GM23248 (cell line): ENCODE measurements around the gene NUBP1.

Experiments used
- EZH2 ChIP-seq: fragments of 200-600 bp; sonication (generic); IDR thresholded peaks from 2 replicates; pipeline ENCODE4 v1.6.1; 2018; ENCODE audit warnings: antibody characterized with exemption, mild to moderate bottlenecking; ENCODE audit not compliant: insufficient read depth, poor library complexity, severe bottlenecking
- EZH2phosphoT487 ChIP-seq: fragments of 200-600 bp; sonication (generic); IDR thresholded peaks from 2 replicates; pipeline ENCODE4 v1.6.1; 2018; ENCODE audit warnings: antibody characterized with exemption, moderate library complexity, mild to moderate bottlenecking, low read depth; ENCODE audit not compliant: insufficient read depth

- TF ChIP-seq EZH2 (no peak), EZH2phosphoT487 (no peak)
These were observed 11.3 kb downstream of the NUBP1 start for GRCh38 chr16:10754941-10755340.
